ENCODE data around the gene STRAP. TPM values are rescaled to one million over a fixed set of nuclear protein-coding genes. Genes with fewer than 3 reads are reported as not detected.

STRAP gene
- total and polyA plus RNA-seq, 2 of the 8 experiments (the other 6 are each of a cell fraction or from before 2014, with no cell fraction given), result 107 to 251 TPM

DNA sequence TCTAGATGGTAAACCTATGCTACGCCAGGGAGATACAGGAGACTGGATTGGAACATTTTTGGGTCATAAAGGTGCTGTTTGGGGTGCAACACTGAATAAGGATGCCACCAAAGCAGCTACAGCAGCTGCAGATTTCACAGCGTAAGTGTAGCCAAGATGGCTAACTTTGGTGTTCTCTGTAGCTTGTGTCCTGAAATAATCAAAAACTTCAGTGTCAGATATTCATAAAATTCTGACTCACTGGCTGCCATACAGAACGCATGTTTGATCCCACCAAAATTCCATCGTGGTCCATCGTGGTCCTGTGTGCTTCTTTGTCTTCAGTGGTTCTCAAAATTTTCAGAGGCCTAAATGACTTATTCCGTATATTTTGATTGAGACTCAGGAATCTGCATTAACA is 1.3 kb downstream of the STRAP start:
- H4K20me1 ChIP-seq (replicated peaks in 1 of 2; ENCODE audit: control insufficient read depth in 1 of 2, insufficient read depth in 2 of 2, low read length in 2 of 2), result peaks cover 8 to 12% of the 10 kb centered on the region in 2 experiments
- DNase-seq (ENCODE audit: low read depth in 1 of 2, low spot score in 2 of 2), result no peak
- TF ChIP-seq GTF2F1 (IDR thresholded peaks at IDR 0.05; ENCODE audit: borderline replicate concordance, low read depth, low read length) (no peak), EGR1 (IDR thresholded peaks at IDR 0.05; ENCODE audit: borderline replicate concordance, low read depth, low read length) (no peak), JUND (IDR thresholded peaks at IDR 0.05; ENCODE audit: low read length) (no peak), RBBP5 (IDR thresholded peaks at IDR 0.05; ENCODE audit: borderline replicate concordance, low read depth, low read length) (no peak), RAD21 (IDR thresholded peaks at IDR 0.05 in 1 of 2, conservative IDR thresholded peaks at IDR 0.05 in 1 of 2; ENCODE audit: low read depth in 2 of 2, low read length in 2 of 2) (no peak), TCF12 (IDR thresholded peaks at IDR 0.05; ENCODE audit: low read depth, low read length) (no peak), SRF (IDR thresholded peaks at IDR 0.05; ENCODE audit: low read depth, low read length) (no peak), PHF8 (conservative IDR thresholded peaks at IDR 0.05; ENCODE audit: low read depth, low read length) (no peak), CBX5 (IDR thresholded peaks at IDR 0.05; ENCODE audit: low read depth, low read length) (no peak), KDM1A (IDR thresholded peaks at IDR 0.05; ENCODE audit: borderline replicate concordance, low read length) (no peak), CEBPB (IDR thresholded peaks at IDR 0.05; ENCODE audit: low read depth, low read length) (no peak), EZH2 (IDR thresholded peaks at IDR 0.05; ENCODE audit: low read depth, low read length, severe bottlenecking) (no peak), TEAD4 (IDR thresholded peaks at IDR 0.05; ENCODE audit: low read depth, low read length) (no peak)
- TF ChIP-seq, protein P1, sequence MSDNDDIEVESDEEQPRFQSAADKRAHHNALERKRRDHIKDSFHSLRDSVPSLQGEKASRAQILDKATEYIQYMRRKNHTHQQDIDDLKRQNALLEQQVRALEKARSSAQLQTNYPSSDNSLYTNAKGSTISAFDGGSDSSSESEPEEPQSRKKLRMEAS (IDR thresholded peaks at IDR 0.05), result no peak

More for the DNA sequence above, 1.3 kb downstream of the STRAP start:
- no peak overlapping the region for H3K23ac ChIP-seq (ENCODE audit: insufficient read length)
- no peaks in the 10 kb centered on the region for H3K9me3 ChIP-seq (ENCODE audit: insufficient read depth in 2 of 2, low read depth in 1 of 2, low read length in 1 of 2)
- H3K4me1 ChIP-seq (replicated peaks in 1 of 4; ENCODE audit: control insufficient read depth in 3 of 4, insufficient read depth in 4 of 4, low read length in 3 of 4), result no peaks in the 10 kb centered on the region; a peak in 1 of 7 replicates
- H3K14ac ChIP-seq (ENCODE audit: insufficient read length), result no peak overlapping the region
- H3K79me1 ChIP-seq (ENCODE audit: low read depth, low read length), result peaks cover 4% of the 10 kb centered on the region; the same call in 1 of the 2 replicates
- no peak overlapping the region for H2BK120ac ChIP-seq (replicated peaks; ENCODE audit: low read depth, low read length)
- H3K4ac ChIP-seq (replicated peaks; ENCODE audit: insufficient read length, low read depth, low read length), result no peak overlapping the region
- H3K36me3 ChIP-seq (ENCODE audit: control insufficient read depth in 2 of 4, insufficient read depth in 4 of 4, low read length in 3 of 4), result peaks cover 2 to 35% (median 8%) of the 10 kb centered on the region in 4 experiments
- no peak overlapping the region for H4K5ac ChIP-seq (ENCODE audit: insufficient read length, low read depth, low read length)
- H2BK15ac ChIP-seq (ENCODE audit: low read length), result no peak overlapping the region
- H2AK5ac ChIP-seq (ENCODE audit: low read depth, low read length), result no peak overlapping the region
- H3K27ac ChIP-seq (ENCODE audit: low read depth, low read length), result no peak overlapping the region
- CTCF ChIA-PET (ENCODE audit: partially characterized antibody), result interaction anchor here (1.2 to 1.8 kb wide), 2 partner anchors 15 to 55 kb away, joined by 3 to 9 read pairs; no protein-coding TSS in a partner anchor
- H3K4me2 ChIP-seq (ENCODE audit: insufficient read depth in 1 of 2, low read depth in 2 of 2, low read length in 2 of 2), result peak overlapping the region; percentile 78 to 91
- no peak overlapping the region for H3K56ac ChIP-seq (replicated peaks; ENCODE audit: insufficient read length, low read depth, low read length)
- no peak overlapping the region for H4K8ac ChIP-seq (ENCODE audit: extremely low read depth, insufficient read depth, low read length)
- no peak for FAIRE-seq
- peak overlapping the region; percentile 79 to 90 (median 86) for H3K4me3 ChIP-seq (ENCODE audit: extremely low read depth in 1 of 4, insufficient read depth in 2 of 4, low read depth in 3 of 4, low read length in 4 of 4)
- no peak overlapping the region for H3K18ac ChIP-seq (ENCODE audit: extremely low read depth, low read length)
- no peak overlapping the region for H2BK20ac ChIP-seq (ENCODE audit: low read length)
- 0 out of 2 replicates have a peak, but pooled peaks cover 2% of the 10 kb centered on the region for H3K23me2 ChIP-seq (ENCODE audit: low read depth, low read length)
- H2BK12ac ChIP-seq (ENCODE audit: low read depth, low read length), result no peak overlapping the region
- no peak overlapping the region for H2BK5ac ChIP-seq (ENCODE audit: low read depth, low read length)
- POLR2A ChIA-PET (ENCODE audit: partially characterized antibody), result interaction anchor here (1.0 to 3.0 kb wide), 12 partner anchors 9 to 1081 kb away, joined by 3 to 20 read pairs (median 6); partner anchors contain the start of genes DERA and WBP11
- no peak overlapping the region for H2AFZ ChIP-seq (ENCODE audit: low read length)
- no peaks in the 10 kb centered on the region for H3K27me3 ChIP-seq (replicated peaks in 1 of 4; ENCODE audit: control insufficient read depth in 3 of 4, extremely low read depth in 1 of 4, insufficient read depth in 3 of 4, low read length in 3 of 4)
- peak overlapping the region; percentile 39 to 90 (median 58); a peak in 6 of 7 replicates for H3K9ac ChIP-seq (replicated peaks in 1 of 4; ENCODE audit: extremely low read depth in 1 of 4, low read depth in 3 of 4, low read length in 3 of 4)
- H3K79me2 ChIP-seq (ENCODE audit: control insufficient read depth in 1 of 2, insufficient read depth in 2 of 2, low read length in 2 of 2), result peaks cover 31 to 60% of the 10 kb centered on the region in 2 experiments
- no peak overlapping the region for H4K91ac ChIP-seq (replicated peaks; ENCODE audit: insufficient read length, low read length)
- 68% methylated on average over 6 of the region's 6 CpGs; no CpG with 5 or more reads in 1 of the 2 experiments for WGBS, 2 experiments (ENCODE audit: extremely low coverage in 1 of 2, insufficient coverage in 1 of 2, insufficient read length in 1 of 2, insufficient replicate concordance in 2 of 2, low coverage in 1 of 2, low lambda C conversion rate in 2 of 2, missing lambda C conversion rate in 1 of 2)

All from H1 (cell line).